ENCODE data around the gene PPP1R1B. TPM values are rescaled to one million over a fixed set of nuclear protein-coding genes. Genes with fewer than 3 reads are reported as not detected.

PPP1R1B gene
- total RNA-seq, 4 donors from 2014 or later: 43.7 to 112 (median 70.4) TPM

GRCh38 chr17:39640591-39641031 is 13.9 kb downstream of the PPP1R1B start:
- DNase-seq (ENCODE audit: low spot score in 2 of 2): no peak
- Histone ChIP-seq H3K4me3 (no peak overlapping the region), H3K27ac (no peak overlapping the region), H3K9me3 (no peaks in the 10 kb centered on the region), H3K4me1 (peaks cover 76% of the 10 kb centered on the region), H3K36me3 (no peaks in the 10 kb centered on the region), H3K27me3 (no peaks in the 10 kb centered on the region)
- WGBS: 58% methylated on average over 4 of the region's 4 CpGs
- no peak for TF ChIP-seq POLR2AphosphoS5 (IDR thresholded peaks at IDR 0.05)
- no peak for TF ChIP-seq EP300 (IDR thresholded peaks at IDR 0.05)
- no peak for TF ChIP-seq CTCF (IDR thresholded peaks at IDR 0.05)
- TF ChIP-seq POLR2A (IDR thresholded peaks at IDR 0.05): no peak

GRCh38 chr17:39641097-39641496 is 14.3 kb downstream of the PPP1R1B start:
- Histone ChIP-seq H3K27me3 (no peaks in the 10 kb centered on the region), H3K27ac (no peak overlapping the region), H3K4me1 (peaks cover 72% of the 10 kb centered on the region), H3K4me3 (no peak overlapping the region), H3K36me3 (no peaks in the 10 kb centered on the region), H3K9me3 (no peaks in the 10 kb centered on the region)
- no peak for DNase-seq (ENCODE audit: low spot score in 2 of 2)
- TF ChIP-seq CTCF (IDR thresholded peaks at IDR 0.05): no peak
- 94% methylated on average over 4 of the region's 4 CpGs for WGBS

- TF ChIP-seq POLR2A (IDR thresholded peaks at IDR 0.05) (no peak), EP300 (IDR thresholded peaks at IDR 0.05) (no peak), CTCF (IDR thresholded peaks at IDR 0.05) (no peak), POLR2AphosphoS5 (IDR thresholded peaks at IDR 0.05) (no peak)
- H3K36me3 ChIP-seq: no peaks in the 10 kb centered on the region
- H3K9me3 ChIP-seq: no peaks in the 10 kb centered on the region
- no peak for DNase-seq (ENCODE audit: low spot score in 2 of 2)
- H3K4me1 ChIP-seq: peaks cover 65% of the 10 kb centered on the region
- H3K27me3 ChIP-seq: no peaks in the 10 kb centered on the region
- 71% methylated on average over 7 of the region's 7 CpGs for WGBS
- no peak overlapping the region for H3K27ac ChIP-seq
- no peak overlapping the region for H3K4me3 ChIP-seq
Observed at GRCh38 chr17:39641883-39642282, 15.1 kb downstream of the PPP1R1B start.

- Histone ChIP-seq H3K4me1 (peaks cover 65% of the 10 kb centered on the region), H3K27me3 (no peaks in the 10 kb centered on the region), H3K36me3 (no peaks in the 10 kb centered on the region), H3K4me3 (no peak overlapping the region), H3K27ac (no peak overlapping the region), H3K9me3 (no peaks in the 10 kb centered on the region)
- DNase-seq (ENCODE audit: low spot score in 2 of 2): no peak
- TF ChIP-seq POLR2AphosphoS5 (IDR thresholded peaks at IDR 0.05) (no peak), CTCF (IDR thresholded peaks at IDR 0.05) (no peak), POLR2A (IDR thresholded peaks at IDR 0.05) (no peak), EP300 (IDR thresholded peaks at IDR 0.05) (no peak)
- WGBS: 84% methylated on average over 9 of the region's 9 CpGs
Observed at GRCh38 chr17:39642291-39643074, 15.7 kb downstream of the PPP1R1B start.

- H3K4me1 ChIP-seq: peaks cover 57% of the 10 kb centered on the region
- no peaks in the 10 kb centered on the region for H3K9me3 ChIP-seq
- no peaks in the 10 kb centered on the region for H3K36me3 ChIP-seq
- no peak overlapping the region for H3K27ac ChIP-seq
- H3K27me3 ChIP-seq: no peaks in the 10 kb centered on the region
- 49% methylated on average over 4 of the region's 4 CpGs for WGBS
- DNase-seq (ENCODE audit: low spot score in 2 of 2): no peak
- TF ChIP-seq POLR2A (IDR thresholded peaks at IDR 0.05) (no peak), POLR2AphosphoS5 (IDR thresholded peaks at IDR 0.05) (no peak), CTCF (IDR thresholded peaks at IDR 0.05) (no peak), EP300 (IDR thresholded peaks at IDR 0.05) (no peak)
- no peak overlapping the region for H3K4me3 ChIP-seq
Observed at GRCh38 chr17:39643271-39643670, 16.5 kb downstream of the PPP1R1B start.

Measured in suprapubic skin (tissue), 4 donors.